PC-9 (cell line): Measurements from ENCODE around the gene CPT1C.

Experiments used
- CTCF ChIP-seq: fragments of 200-600 bp; sonication (generic); conservative IDR thresholded peaks from 2 replicates; pipeline ENCODE4 v1.6.1; 2017; ENCODE audit warnings: mixed run types, antibody characterized with exemption, mild to moderate bottlenecking, moderate library complexity
- EZH2 ChIP-seq: fragments of 200-600 bp; sonication (generic); IDR thresholded peaks from 2 replicates; pipeline ENCODE4 v1.8.0; 2017; ENCODE audit warnings: antibody characterized with exemption, low read depth

- no peak for TF ChIP-seq CTCF
- no peak for TF ChIP-seq EZH2
Measured at GRCh38 chr19:49710372-49710951, 19.5 kb downstream of the CPT1C start.
